Measurements from ENCODE around the gene PXK.

DNA sequence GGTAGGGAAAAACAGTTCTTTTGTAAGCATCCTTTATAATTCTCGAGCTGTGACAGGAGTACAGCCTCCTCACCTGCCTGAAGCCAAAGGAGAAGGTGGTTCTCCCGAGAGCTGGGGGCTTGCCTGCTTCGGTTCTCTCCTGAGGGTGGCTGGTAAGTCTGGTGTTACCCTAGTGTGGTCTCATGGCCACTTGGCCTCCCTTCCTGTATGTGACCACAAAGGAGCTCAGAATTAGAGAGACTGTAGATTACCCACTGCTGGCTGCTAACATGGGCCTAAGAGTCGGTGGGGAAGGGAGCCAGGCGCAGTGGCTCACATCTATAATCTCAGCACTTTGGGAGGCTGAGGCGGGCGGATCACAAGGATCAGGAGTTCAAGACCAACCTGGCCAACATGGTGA lies 88.3 kb downstream of the PXK start:
- TF ChIP-seq, protein P1, sequence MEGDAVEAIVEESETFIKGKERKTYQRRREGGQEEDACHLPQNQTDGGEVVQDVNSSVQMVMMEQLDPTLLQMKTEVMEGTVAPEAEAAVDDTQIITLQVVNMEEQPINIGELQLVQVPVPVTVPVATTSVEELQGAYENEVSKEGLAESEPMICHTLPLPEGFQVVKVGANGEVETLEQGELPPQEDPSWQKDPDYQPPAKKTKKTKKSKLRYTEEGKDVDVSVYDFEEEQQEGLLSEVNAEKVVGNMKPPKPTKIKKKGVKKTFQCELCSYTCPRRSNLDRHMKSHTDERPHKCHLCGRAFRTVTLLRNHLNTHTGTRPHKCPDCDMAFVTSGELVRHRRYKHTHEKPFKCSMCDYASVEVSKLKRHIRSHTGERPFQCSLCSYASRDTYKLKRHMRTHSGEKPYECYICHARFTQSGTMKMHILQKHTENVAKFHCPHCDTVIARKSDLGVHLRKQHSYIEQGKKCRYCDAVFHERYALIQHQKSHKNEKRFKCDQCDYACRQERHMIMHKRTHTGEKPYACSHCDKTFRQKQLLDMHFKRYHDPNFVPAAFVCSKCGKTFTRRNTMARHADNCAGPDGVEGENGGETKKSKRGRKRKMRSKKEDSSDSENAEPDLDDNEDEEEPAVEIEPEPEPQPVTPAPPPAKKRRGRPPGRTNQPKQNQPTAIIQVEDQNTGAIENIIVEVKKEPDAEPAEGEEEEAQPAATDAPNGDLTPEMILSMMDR (IDR thresholded peaks at IDR 0.05; ENCODE audit: poor library complexity): no peak
- TF ChIP-seq EZH2phosphoT487 (IDR thresholded peaks at IDR 0.05; ENCODE audit: low read depth, severe bottlenecking, unreplicated experiment) (no peak), EZH2 (IDR thresholded peaks at IDR 0.05; ENCODE audit: borderline replicate concordance) (no peak)

Measured in hepatocyte (in vitro differentiated cells).